Activated gamma-delta T cell (primary cell): ENCODE results near the gene AKR1B1.
"Not testable (repeated sequence)": the region's sequence is repeated elsewhere in the genome, so short reads cannot be mapped to it uniquely, and the experiment has no call there.

ENCODE experiments used
- DNase-seq: peaks from one replicate; lab custom pipeline; 2025; lab: John Stamatoyannopoulos, UW
- total RNA-seq, 2 donors: gene quantifications; one replicate each; lab custom pipeline; 2026; lab: John Stamatoyannopoulos, UW

AKR1B1 gene
- total RNA-seq, result 51.1 to 57.8 reads per million in 2 donors

DNA sequence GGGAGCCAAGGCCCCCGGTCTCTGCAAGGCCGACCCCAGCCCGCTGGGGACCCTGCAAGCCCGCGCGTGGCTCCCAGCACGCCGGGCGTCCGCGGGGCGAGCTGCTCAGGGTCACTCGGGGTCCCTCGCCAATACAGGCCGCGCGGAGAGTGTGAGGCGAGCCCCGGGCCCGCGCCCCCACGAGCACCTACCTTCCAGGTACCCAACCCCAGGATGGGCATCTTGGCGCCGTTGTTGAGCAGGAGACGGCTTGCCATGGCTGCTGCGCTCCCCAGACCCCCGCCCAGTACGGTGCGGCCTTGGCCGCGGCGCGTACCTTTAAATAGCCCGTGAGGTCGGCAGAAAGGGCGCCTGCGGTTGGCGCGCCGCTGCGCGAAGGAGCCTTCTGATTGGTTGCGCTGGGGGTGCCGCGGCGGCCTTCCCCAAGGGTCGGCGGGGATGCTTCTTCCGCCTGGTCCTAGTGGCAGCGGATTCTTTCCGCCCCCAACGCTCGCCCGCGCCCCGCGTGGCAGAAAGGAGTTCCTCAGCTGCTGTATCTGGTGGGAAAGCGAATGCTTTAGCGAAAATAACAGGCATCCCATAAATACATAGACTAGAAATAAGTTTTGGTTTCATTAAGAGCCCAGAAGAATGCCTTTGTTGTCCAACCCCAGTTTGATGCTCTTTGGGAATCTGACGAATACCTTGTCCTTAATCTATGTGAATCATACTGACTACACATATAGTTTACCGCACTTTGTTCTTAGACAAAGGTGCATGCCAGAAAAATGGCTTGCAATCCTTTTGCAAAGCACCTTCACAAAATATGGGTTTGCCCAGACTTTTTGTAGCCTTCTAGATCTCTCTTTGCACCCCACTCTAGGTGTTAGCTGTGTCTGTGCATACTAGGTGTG is at the start of gene AKR1B1:
Gene AKR1B1, minus strand, starts transcription at position 295 of the 893 bp plus-strand sequence. Its CDS starts 38 bp downstream, at position 257.
- peak; percentile 83 for DNase-seq

DNA sequence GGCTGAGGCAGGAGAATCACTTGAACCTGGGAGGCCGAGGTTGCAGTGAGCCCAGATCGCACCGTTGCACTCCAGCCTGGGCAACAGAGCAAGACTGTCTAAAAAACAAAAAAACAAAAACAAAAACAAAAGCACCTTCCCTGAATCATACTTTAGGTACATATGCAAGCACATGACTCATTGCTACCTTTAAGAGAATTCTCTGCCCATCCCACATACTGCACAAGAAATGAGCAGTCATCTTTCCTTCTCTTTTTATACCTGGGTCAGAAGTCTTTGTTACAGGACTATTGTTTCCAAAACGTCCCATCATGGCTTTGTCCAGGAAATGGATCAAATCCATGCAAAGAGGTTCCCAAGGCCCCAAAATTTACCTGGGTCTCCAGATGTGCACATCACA is 47.0 kb upstream of the AKR1B1 start:
- no peak for DNase-seq

DNA sequence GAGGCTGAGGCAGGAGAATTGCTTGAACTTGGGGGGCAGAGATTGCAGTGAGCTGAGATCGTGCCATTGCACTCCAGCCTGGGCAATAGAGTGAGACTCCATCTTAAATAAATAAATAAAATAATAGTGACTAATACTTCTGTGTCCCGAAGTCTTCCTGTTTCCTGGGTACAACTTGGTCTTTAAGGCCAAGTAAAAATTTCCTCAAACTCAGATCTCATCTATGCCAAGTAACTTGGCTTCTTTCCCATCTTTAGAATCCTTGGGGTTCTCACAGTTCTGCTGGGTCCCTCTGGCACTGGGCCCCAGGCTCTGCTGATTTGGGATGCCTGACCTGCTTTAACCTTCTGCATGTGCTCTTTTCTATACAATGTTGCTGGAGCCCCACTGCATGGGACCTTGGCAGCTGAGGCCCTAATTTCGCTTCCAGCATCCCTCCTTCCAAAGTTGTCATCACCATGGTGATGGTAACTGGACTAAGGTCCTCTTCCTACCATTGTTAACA is 45.8 kb upstream of the AKR1B1 start:
- no peak for DNase-seq

DNA sequence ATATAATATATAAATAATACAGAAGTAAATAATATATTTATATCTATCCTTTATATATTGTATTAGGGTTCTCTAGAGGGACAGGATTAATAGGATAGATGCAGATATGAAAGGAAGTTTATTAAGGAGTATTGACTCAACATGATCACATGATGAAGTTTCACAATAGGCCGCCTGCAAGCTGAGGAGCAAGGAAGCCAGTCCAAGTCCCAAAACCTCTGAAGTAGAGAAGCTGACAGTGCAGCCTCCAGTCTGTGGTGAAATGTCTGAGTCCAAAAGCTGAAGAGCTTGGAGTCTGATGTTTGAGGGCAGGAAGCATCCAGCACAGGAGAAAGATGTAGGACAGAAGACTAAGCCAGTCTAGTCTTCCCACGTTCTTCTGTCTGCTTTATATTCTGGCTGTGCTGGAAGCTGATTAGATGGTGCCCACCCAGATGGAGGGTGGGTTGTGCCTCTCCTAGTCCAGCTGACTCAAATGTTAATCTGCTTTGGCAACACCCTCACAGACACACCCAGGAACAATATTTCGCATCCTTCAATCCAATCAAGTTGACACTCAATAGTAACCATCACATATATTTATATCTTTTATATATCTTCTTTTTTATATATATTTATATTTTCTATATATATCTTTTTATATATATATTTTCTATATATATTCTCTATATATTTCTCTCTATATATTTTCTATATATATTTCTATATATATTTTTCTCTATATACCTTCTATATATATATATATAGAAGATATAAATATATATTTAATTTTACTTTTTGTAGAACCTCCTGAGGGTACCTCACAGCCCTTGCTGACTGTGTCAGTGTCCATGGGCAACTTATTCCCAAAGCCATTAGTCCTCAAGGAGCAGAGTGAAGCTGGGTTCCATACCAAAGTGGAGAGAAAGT is 43.8 kb upstream of the AKR1B1 start:
- DNase-seq, result no peak

DNA sequence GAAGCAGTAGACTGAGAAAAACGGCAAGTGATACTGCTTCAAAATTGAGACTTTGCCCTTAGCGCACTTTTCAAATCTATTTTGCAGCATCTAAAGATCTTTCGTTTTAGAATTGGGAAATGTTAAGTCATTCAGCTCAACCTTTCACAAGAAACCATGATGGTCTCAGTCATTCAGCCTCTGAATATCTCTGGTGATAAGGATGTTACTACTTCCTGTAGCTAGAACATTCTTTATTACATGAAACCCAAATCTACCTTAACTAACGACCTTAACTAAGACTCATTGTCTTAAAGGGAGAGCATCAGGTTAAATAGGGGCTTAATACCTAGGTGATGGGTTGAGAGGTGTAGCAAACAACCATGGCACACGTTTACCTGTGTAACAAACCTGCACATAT is 42.1 kb upstream of the AKR1B1 start:
- DNase-seq, result no peak

- no peak for DNase-seq
These were observed 41.5 kb upstream of the AKR1B1 start for GRCh38 chr7:134500406-134500805.

GRCh38 chr7:134495546-134495945 is 36.6 kb upstream of the AKR1B1 start:
- DNase-seq, result no peak

GRCh38 chr7:134493091-134493490 is 34.2 kb upstream of the AKR1B1 start:
- DNase-seq, result no peak

DNA sequence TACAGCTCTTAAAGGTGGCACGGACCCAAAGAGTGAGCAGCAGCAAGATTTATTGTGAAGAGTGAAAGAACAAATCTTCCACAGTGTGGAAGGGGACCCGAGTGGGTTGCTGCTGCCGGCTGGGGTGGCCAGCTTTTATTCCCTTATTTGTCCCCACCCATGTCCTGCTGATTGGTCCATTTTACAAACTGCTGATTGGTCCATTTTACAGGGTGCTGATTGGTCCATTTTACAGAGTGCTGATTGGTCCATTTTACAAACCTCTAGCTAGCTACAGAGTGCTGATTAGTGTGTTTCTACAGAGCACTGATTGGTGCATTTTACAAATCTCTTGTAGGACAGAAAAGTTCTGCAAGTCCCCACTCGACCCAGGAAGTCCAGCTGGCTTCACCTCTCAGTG is 28.8 kb upstream of the AKR1B1 start:
- DNase-seq, result not testable (repeated sequence)

GRCh38 chr7:134485203-134485602 is 26.3 kb upstream of the AKR1B1 start:
- no peak for DNase-seq

GRCh38 chr7:134483296-134483695 is 24.4 kb upstream of the AKR1B1 start:
- no peak for DNase-seq

- no peak for DNase-seq
These were observed 24.0 kb upstream of the AKR1B1 start for GRCh38 chr7:134482858-134483257.

DNA sequence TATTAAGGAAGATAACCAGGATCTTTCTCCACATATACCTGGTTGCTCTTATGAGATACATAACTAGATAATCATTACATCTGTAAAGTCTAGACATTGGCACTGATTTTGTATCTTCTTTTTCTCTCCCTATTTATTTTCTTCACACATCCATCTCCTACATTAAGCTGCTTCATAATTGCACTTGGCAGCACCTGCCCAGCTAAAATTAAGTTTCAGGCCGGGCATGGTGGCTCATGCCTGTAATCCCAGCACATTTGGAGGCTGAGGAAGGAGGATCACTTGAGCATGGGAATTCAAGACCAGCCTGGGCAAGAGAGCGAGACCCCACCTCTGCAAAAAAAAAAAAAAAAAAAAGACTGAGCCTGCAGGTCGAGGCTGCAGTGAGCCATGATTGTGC is 22.3 kb upstream of the AKR1B1 start:
- DNase-seq, result no peak

DNA sequence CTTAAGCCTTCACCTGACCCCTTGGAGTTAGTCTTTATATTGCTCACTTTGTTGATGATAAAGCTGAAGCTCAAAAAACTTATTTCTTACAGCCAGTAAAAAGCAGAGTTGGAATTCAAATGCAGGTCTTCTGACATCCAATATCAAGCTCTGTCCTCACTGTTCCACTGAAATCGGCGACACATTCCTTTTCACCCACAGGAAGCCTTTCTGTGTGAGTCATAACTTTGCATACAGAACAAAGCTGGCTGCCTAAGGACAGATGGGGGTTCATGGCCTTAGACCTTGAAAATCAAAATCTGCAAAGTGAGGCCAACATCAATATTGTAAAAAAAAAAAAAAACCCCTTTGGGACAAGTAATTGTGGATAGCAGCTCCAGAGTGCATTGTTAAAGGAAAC is 21.8 kb upstream of the AKR1B1 start:
- DNase-seq, result no peak

DNA sequence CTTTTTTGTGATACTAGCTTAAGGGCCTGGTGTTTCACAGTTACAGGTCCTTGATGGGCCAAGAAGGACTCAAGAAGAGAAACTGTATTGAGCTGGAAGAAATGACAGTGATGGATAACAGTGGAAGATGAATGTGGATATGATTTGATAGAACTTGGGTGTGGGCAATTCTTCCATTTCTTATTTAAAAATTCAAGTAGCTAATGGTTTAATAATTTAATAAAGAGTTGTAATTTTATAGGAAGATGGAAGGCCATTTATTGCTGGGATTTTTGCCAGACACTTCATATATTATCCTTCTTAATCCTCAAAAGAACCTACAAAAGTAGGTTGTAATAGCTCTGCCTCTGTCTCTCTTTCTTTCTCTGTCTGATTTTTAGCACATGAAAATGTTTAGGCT is 21.3 kb upstream of the AKR1B1 start:
- DNase-seq, result no peak

- no peak for DNase-seq
These were observed 19.8 kb upstream of the AKR1B1 start for GRCh38 chr7:134478707-134479106.

DNA sequence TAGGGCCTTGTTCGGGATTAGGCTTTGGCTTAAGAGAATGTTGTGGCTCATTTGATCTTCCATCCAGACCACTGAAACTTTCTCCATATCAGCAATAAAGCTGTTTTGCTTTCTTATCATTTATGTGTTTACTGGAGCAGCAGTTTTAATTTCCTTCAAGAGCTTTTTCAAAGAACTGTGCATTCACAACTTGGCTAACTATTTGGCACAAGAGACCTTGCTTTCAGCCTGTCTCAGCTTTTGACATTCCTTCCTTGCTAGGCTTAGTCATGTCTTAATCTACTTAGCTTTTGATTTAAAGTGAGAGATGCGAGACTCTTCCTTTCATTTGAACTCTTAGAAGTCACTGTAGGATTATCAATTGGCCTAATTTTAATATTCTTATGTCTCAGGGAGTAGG is 19.1 kb upstream of the AKR1B1 start:
- DNase-seq, result no peak

DNA sequence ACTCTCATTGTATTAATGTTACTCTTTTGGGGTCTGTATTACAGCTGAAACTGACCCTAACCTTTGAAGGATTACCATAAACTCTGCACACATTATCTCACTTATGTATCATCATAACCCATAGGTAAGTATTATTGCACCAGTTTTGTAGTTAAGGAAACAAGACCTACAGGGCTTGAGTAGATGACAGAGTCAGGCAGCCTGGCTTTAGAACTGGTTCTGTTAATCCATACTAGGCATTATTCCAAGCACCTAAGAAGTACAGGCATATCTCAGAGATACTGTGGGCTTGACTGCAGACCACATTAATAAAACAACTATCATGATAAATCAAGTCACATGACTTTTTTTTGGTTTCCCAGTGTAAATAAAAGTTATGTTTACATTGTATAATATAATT is 17.1 kb upstream of the AKR1B1 start:
- no peak for DNase-seq

DNA sequence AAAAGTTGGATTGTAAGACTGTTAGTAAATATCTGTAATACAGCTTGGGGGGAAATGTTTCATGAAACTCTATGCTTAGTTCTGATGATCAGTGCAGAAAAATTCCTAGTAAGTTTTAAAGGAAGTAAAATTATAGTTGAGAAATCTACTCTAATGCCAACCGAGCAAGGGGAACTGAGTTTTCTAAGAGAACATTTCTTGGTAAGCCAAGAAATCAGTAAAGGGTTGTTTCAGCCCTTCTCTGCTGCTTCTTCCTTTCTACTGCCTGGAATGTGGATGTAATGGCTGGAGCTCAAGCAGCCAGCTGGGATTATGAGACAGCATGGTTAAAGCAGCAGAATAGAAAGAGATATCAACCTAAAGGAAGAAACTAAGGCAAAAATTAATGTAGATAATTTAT is 15.9 kb upstream of the AKR1B1 start:
- no peak for DNase-seq

- DNase-seq, result no peak
These were observed 15.0 kb upstream of the AKR1B1 start for GRCh38 chr7:134473861-134474291.

DNA sequence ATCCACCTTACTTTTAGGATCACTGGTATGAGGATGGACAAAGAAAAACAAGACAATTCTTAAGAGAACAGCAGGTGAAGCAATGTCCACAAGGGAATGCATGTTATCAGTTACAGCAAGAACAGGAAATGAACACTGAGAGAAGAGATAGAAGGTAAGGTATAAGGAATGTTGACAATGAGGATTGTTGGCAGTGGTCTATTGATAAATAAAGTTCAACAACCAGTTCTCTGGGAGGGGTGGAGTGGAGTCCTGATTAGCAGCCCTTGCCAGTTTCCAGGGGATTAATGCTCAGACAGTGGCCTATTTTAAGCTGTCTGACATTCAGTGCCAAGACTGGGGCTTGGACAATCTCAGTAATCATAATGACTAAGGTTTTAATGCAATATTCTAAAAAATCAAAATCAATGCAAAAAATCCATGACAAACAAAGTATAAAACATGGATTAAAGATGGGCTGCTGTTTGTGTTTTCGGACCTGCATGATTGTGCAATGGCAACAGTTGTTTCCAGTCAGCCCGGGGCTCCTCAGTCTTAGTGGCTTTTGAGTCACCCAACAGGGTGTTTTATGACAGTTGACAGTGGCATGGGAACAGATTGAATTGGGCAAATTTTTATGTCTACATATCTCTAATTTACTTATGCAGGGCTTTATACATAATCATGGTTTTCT is 13.8 kb upstream of the AKR1B1 start:
- DNase-seq, result no peak

GRCh38 chr7:134470864-134471263 is 12.0 kb upstream of the AKR1B1 start:
- no peak for DNase-seq
